H1 (cell line): Measurements from ENCODE around the gene DHRS12. TPM values are rescaled to one million over a fixed set of nuclear protein-coding genes. Genes with fewer than 3 reads are reported as not detected.

Source experiments
- BCL11A ChIP-seq, 2 experiments: IDR thresholded peaks; one replicate each; pipeline ENCODE4 v1.6.1; 2011; ENCODE audit warnings: low read depth in 2 of 2, low read length in 2 of 2, mild to moderate bottlenecking in 2 of 2
- CBX5 ChIP-seq: fragments of 300-800, 300-1000 bp; sonication (generic); IDR thresholded peaks from 2 replicates; pipeline ENCODE4 v1.7.1; 2016; ENCODE audit warnings: antibody characterized with exemption, low read length, low read depth
- CREB1 ChIP-seq: IDR thresholded peaks from 2 replicates; pipeline ENCODE4 v1.6.1; 2012; ENCODE audit warnings: inconsistent platforms
- JUN ChIP-seq: IDR thresholded peaks from 2 replicates; pipeline ENCODE4 v1.6.1; 2011; ENCODE audit warnings: low read depth, mild to moderate bottlenecking, improper control_type of control experiment, low read length
- JUND ChIP-seq: IDR thresholded peaks from 2 replicates; pipeline ENCODE4 v1.6.1; 2011; ENCODE audit warnings: mild to moderate bottlenecking, improper control_type of control experiment, low read length
- NANOG ChIP-seq: IDR thresholded peaks from 2 replicates; pipeline ENCODE4 v1.6.1; 2011; ENCODE audit warnings: low read length, low read depth, mild to moderate bottlenecking, inconsistent platforms; ENCODE audit not compliant: insufficient read depth, poor library complexity, severe bottlenecking
- SIN3A ChIP-seq, 2 experiments: IDR thresholded peaks in 1 of 2; conservative IDR thresholded peaks in 1 of 2; 2 replicates each; pipeline ENCODE4 v1.6.1; 2011 to 2012; ENCODE audit warnings: low read length in 2 of 2, improper control_type of control experiment in 1 of 2, low read depth in 1 of 2, mild to moderate bottlenecking in 1 of 2
- SIRT6 ChIP-seq: IDR thresholded peaks from one replicate; pipeline ENCODE4 v1.7.1; 2012; ENCODE audit warnings: low read length, inconsistent platforms
- SIX5 ChIP-seq: IDR thresholded peaks from 2 replicates; pipeline ENCODE4 v1.6.1; 2011; ENCODE audit warnings: mild to moderate bottlenecking, low read depth, low read length
- SRF ChIP-seq: IDR thresholded peaks from 2 replicates; pipeline ENCODE4 v1.6.1; 2011; ENCODE audit warnings: mild to moderate bottlenecking, low read depth, low read length, moderate library complexity
- TAF1 ChIP-seq: IDR thresholded peaks from 2 replicates; pipeline ENCODE4 v1.6.1; 2011; ENCODE audit warnings: mild to moderate bottlenecking, low read depth, low read length
- TAF7 ChIP-seq: optimal IDR thresholded peaks from 2 replicates; pipeline ENCODE3; 2011; ENCODE audit warnings: low read depth, mild to moderate bottlenecking, inconsistent platforms, low read length, moderate library complexity, borderline replicate concordance
- TBP ChIP-seq: IDR thresholded peaks from 2 replicates; pipeline ENCODE4 v1.6.1; 2011; ENCODE audit warnings: low read depth, low read length, improper control_type of control experiment
- TEAD4 ChIP-seq: IDR thresholded peaks from 2 replicates; pipeline ENCODE4 v1.6.1; 2012; ENCODE audit warnings: low read depth, low read length, inconsistent platforms, mixed read lengths
- ZNF274 ChIP-seq: IDR thresholded peaks from 2 replicates; pipeline ENCODE4 v1.7.0; 2012; ENCODE audit warnings: low read length, borderline replicate concordance; ENCODE audit errors: extremely low read depth
- polyA plus RNA-seq, 7 experiments: library from polyadenylated mRNA; depleted of rRNA in 3 of 7; stranded (reverse) in 5 of 7; unstranded in 2 of 7; fragments of >200 nt in 5 of 7; fragments of 200-250 nt in 2 of 7; gene quantifications; 1 replicate in 5 of 7; 2 replicates in 1 of 7; 4 replicates in 1 of 7; pipeline versions ENCODE4 v1.2.1 to v1.2.3, GENCODE V29; 2011 to 2013; ENCODE audit warnings: missing spikeins in 2 of 7, mixed read lengths in 2 of 7
- total RNA-seq: library from RNA; stranded (reverse); fragmentation: NEBNext Ultra II Directional; extraction: Animal tissue kit (Norgen Biotek cat#: 25700); gene quantifications from 2 replicates; pipeline ENCODE4 v1.2.1, GENCODE V29; 2021
- TF ChIP-seq, protein P1 (sequence below): IDR thresholded peaks from 2 replicates; pipeline ENCODE4 v1.6.1; 2012; ENCODE audit warnings: low read length, inconsistent platforms

The DHRS12 gene
- total and polyA plus RNA-seq, 2 of the 8 experiments (the other 6 are each of a cell fraction or from before 2014, with no cell fraction given) = 8.7 TPM

DNA sequence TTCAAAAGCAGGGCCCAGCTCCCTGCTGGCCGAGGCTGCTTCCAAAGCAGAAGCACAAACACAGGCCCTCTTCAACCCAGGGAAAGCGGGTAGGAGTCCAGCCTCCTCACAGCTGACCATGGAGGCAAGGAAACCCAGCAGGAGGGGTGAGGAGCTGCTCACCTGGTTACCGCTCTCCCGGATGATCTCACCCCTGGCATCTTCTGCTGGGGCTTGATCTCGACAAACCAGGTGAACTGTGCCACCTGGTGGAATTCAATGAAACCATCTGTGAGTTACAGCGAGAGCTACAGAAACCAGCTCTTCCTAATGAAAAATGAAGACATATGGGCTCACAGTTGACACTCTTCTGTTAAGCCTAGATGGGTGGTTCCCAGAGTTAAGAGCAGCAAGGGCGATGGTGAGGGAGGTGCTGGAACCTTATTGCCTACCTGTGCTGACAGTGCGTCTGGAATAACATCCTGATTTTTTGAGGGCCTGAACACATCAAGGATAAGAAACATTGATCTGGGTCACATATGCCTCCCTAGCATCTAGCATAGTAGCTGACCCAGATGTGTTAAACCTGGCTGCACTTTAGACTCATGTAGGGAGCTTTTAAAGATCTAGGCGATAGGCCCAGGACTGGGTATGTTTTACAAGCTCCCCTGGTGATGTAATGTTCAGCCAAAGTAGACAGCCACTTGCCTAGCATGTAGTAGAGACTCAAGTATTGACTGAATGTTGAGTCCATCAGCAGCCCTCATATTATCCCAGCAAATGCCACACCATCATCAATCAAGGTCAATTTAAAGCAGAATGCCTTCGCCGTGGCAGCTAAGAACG lies 6.1 kb downstream of the DHRS12 start (continued):
- no peak for TF ChIP-seq BCL11A (IDR thresholded peaks at IDR 0.05; ENCODE audit: low read depth in 2 of 2, low read length in 2 of 2)
- TF ChIP-seq, protein P1, sequence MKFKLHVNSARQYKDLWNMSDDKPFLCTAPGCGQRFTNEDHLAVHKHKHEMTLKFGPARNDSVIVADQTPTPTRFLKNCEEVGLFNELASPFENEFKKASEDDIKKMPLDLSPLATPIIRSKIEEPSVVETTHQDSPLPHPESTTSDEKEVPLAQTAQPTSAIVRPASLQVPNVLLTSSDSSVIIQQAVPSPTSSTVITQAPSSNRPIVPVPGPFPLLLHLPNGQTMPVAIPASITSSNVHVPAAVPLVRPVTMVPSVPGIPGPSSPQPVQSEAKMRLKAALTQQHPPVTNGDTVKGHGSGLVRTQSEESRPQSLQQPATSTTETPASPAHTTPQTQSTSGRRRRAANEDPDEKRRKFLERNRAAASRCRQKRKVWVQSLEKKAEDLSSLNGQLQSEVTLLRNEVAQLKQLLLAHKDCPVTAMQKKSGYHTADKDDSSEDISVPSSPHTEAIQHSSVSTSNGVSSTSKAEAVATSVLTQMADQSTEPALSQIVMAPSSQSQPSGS = peak; percentile 76; the same call in 1 of the 2 replicates
- no peak for TF ChIP-seq TAF7
- TF ChIP-seq SRF = no peak
- TF ChIP-seq CBX5 = no peak
- no peak for TF ChIP-seq ZNF274
- no peak for TF ChIP-seq TBP
- no peak for TF ChIP-seq TAF1
- no peak for TF ChIP-seq TEAD4
- TF ChIP-seq JUND = peak; percentile 90
- 0 out of 4 replicates have a peak, but pooled peaks of 1 of the 2 experiments have one; percentile 49 for TF ChIP-seq SIN3A (conservative IDR thresholded peaks at IDR 0.05 in 1 of 2, IDR thresholded peaks at IDR 0.05 in 1 of 2; ENCODE audit: low read depth in 1 of 2, low read length in 2 of 2)
- no peak for TF ChIP-seq NANOG
- peak; percentile 82; the same call in 1 of the 2 replicates for TF ChIP-seq JUN
- no peak for TF ChIP-seq SIX5
- 0 out of 2 replicates have a peak, but pooled peaks have one; percentile 13 for TF ChIP-seq CREB1
- no peak for TF ChIP-seq SIRT6
